Loucy (cell line): ENCODE results near the gene SMIM38.

Source experiments
- H2AFZ ChIP-seq: fragments of 200-600 bp; sonication (generic); 2 replicates; pipeline ENCODE4 v1.6.0; 2016; ENCODE audit warnings: antibody characterized with exemption, mild to moderate bottlenecking, low read length, moderate library complexity
- H3F3A ChIP-seq: fragments of 200-600 bp; 2 replicates; pipeline ENCODE4 v1.6.0; 2016; ENCODE audit warnings: antibody characterized with exemption, low read depth, mild to moderate bottlenecking
- H3K27me3 ChIP-seq: fragments of 200-600 bp; sonication (generic); 2 replicates; pipeline ENCODE4 v1.6.1; 2014; ENCODE audit warnings: low read length, mild to moderate bottlenecking; ENCODE audit not compliant: insufficient read depth, poor library complexity, severe bottlenecking
- H3K36me3 ChIP-seq: fragments of 200-600 bp; sonication (generic); 2 replicates; pipeline ENCODE4 v1.6.1; 2016; ENCODE audit warnings: low read length; ENCODE audit not compliant: insufficient read depth
- H3K4me1 ChIP-seq: fragments of 200-600 bp; sonication (generic); 2 replicates; pipeline ENCODE4 v1.5.1; 2014; ENCODE audit warnings: low read length, mild to moderate bottlenecking; ENCODE audit not compliant: insufficient read depth, poor library complexity, severe bottlenecking
- H3K4me2 ChIP-seq: fragments of 200-600 bp; sonication (generic); 2 replicates; pipeline ENCODE4 v1.6.0; 2014; ENCODE audit warnings: antibody characterized with exemption, low read length, low read depth, mild to moderate bottlenecking; ENCODE audit not compliant: poor library complexity, severe bottlenecking
- H3K4me3 ChIP-seq: fragments of 200-600 bp; sonication (generic); 2 replicates; pipeline ENCODE4 v1.5.1; 2014; ENCODE audit warnings: low read length, mild to moderate bottlenecking, mixed read lengths; ENCODE audit not compliant: poor library complexity, severe bottlenecking
- H3K79me2 ChIP-seq: fragments of 200-600 bp; sonication (generic); 2 replicates; pipeline ENCODE4 v1.6.1; 2014; ENCODE audit warnings: low read length; ENCODE audit not compliant: insufficient read depth
- H3K9ac ChIP-seq: fragments of 200-600 bp; sonication (generic); 2 replicates; pipeline ENCODE4 v1.6.0; 2014; ENCODE audit warnings: mild to moderate bottlenecking, low read depth, low read length, moderate library complexity; ENCODE audit not compliant: poor library complexity, severe bottlenecking
- H3K9me2 ChIP-seq: fragments of 200-600 bp; sonication (generic); replicated peaks from 2 replicates; pipeline ENCODE4 v1.6.1; 2016; ENCODE audit warnings: low read depth, low read length, mixed read lengths
- H3K9me3 ChIP-seq: fragments of 200-600 bp; sonication (generic); 2 replicates; pipeline ENCODE4 v1.6.1; 2014; ENCODE audit warnings: mild to moderate bottlenecking, antibody characterized with exemption, low read length, low read depth; ENCODE audit not compliant: insufficient read depth
- H4K20me1 ChIP-seq: fragments of 200-600 bp; sonication (generic); 2 replicates; pipeline ENCODE4 v1.6.0; 2014; ENCODE audit warnings: antibody characterized with exemption, low read length, mild to moderate bottlenecking; ENCODE audit not compliant: insufficient read depth, poor library complexity, severe bottlenecking
- CTCF ChIP-seq: fragments of 200-600 bp; sonication (generic); conservative IDR thresholded peaks from 2 replicates; pipeline ENCODE4 v1.5.1; 2014; ENCODE audit warnings: mild to moderate bottlenecking, antibody characterized with exemption, low read length
- EZH2phosphoT487 ChIP-seq: fragments of 200-600 bp; IDR thresholded peaks from 2 replicates; pipeline ENCODE4 v1.6.1; 2018; ENCODE audit warnings: antibody characterized with exemption, mild to moderate bottlenecking, moderate library complexity, borderline replicate concordance

The SMIM38 gene

GRCh38 chr11:69162505-69162904, 6.8 kb downstream of the SMIM38 start:
- Histone ChIP-seq H3K9ac (no peak overlapping the region), H3K36me3 (no peaks in the 10 kb centered on the region), H4K20me1 (no peaks in the 10 kb centered on the region), H3K79me2 (no peaks in the 10 kb centered on the region), H3K4me2 (no peak overlapping the region), H3K9me2 (no peaks in the 10 kb centered on the region), H3K4me3 (no peak overlapping the region), H3K9me3 (no peaks in the 10 kb centered on the region), H3K4me1 (peaks cover 11% of the 10 kb centered on the region), H2AFZ (no peak overlapping the region), H3F3A (no peaks in the 10 kb centered on the region), H3K27me3 (no peaks in the 10 kb centered on the region)
- TF ChIP-seq CTCF (no peak), EZH2phosphoT487 (no peak)

- Histone ChIP-seq H3K36me3 (no peaks in the 10 kb centered on the region), H3K9ac (no peak overlapping the region), H2AFZ (no peak overlapping the region), H3K79me2 (no peaks in the 10 kb centered on the region), H3K9me2 (no peaks in the 10 kb centered on the region), H3K27me3 (no peaks in the 10 kb centered on the region), H3K9me3 (no peaks in the 10 kb centered on the region), H3F3A (no peaks in the 10 kb centered on the region), H3K4me1 (peaks cover 11% of the 10 kb centered on the region), H4K20me1 (no peaks in the 10 kb centered on the region), H3K4me3 (no peak overlapping the region), H3K4me2 (no peak overlapping the region)
- TF ChIP-seq EZH2phosphoT487 = no peak
- no peak for TF ChIP-seq CTCF
These were observed 8.1 kb downstream of the SMIM38 start for GRCh38 chr11:69163842-69164241.

- no peak overlapping the region for H2AFZ ChIP-seq
- no peaks in the 10 kb centered on the region for H3K9me3 ChIP-seq
- no peaks in the 10 kb centered on the region for H3K79me2 ChIP-seq
- no peaks in the 10 kb centered on the region for H3K36me3 ChIP-seq
- H3K4me3 ChIP-seq = no peak overlapping the region
- no peaks in the 10 kb centered on the region for H4K20me1 ChIP-seq
- H3K9me2 ChIP-seq = no peaks in the 10 kb centered on the region
- H3K4me1 ChIP-seq = peaks cover 11% of the 10 kb centered on the region
- no peaks in the 10 kb centered on the region for H3F3A ChIP-seq
- no peak overlapping the region for H3K4me2 ChIP-seq
- TF ChIP-seq EZH2phosphoT487 = no peak
- TF ChIP-seq CTCF = no peak
- H3K9ac ChIP-seq = no peak overlapping the region
- no peaks in the 10 kb centered on the region for H3K27me3 ChIP-seq
These were observed 9.1 kb downstream of the SMIM38 start for GRCh38 chr11:69164824-69165223.
